Stimulated activated CD4-positive, alpha-beta T cell treated with anti-CD3 and anti-CD28 coated beads, Interleukin-2, amount 100 ng/mL, for 24 hours (primary cell): ENCODE results near the gene HOXB5.

Experiments used
- DNase-seq, 2 donors: peaks; one replicate each; pipeline ENCODE4 v3.0.0-alpha.2; 2020

Gene HOXB5

GRCh38 chr17:48628649-48629410 is 35.3 kb upstream of the HOXB5 start:
- DNase-seq = no peak

- DNase-seq = no peak
Measured at GRCh38 chr17:48627623-48628521, 34.3 kb upstream of the HOXB5 start.

GRCh38 chr17:48627118-48627597 is 33.6 kb upstream of the HOXB5 start:
- DNase-seq = no peak

- peak; percentile 55 to 56 for DNase-seq
Measured at GRCh38 chr17:48626245-48627117, 32.9 kb upstream of the HOXB5 start, which contains the start of gene HOXB9. TSS of gene HOXB9 (minus strand) at chr17:48626358. CDS start at chr17:48626269, 89 bp downstream.

- peak; percentile 55 to 58 for DNase-seq
Measured at GRCh38 chr17:48625495-48626244, 32.1 kb upstream of the HOXB5 start.

GRCh38 chr17:48624544-48625494 is 31.2 kb upstream of the HOXB5 start:
- no peak for DNase-seq

- DNase-seq = no peak
Measured at GRCh38 chr17:48624118-48624517, 30.5 kb upstream of the HOXB5 start.

GRCh38 chr17:48623583-48623982 is 30.0 kb upstream of the HOXB5 start:
- DNase-seq = no peak

GRCh38 chr17:48622857-48623256 is 29.3 kb upstream of the HOXB5 start:
- no peak for DNase-seq

- DNase-seq = no peak
Measured at GRCh38 chr17:48621410-48622392, 28.1 kb upstream of the HOXB5 start.

GRCh38 chr17:48620461-48621139 is 27.0 kb upstream of the HOXB5 start:
- no peak for DNase-seq

GRCh38 chr17:48619826-48620449 is 26.4 kb upstream of the HOXB5 start:
- no peak for DNase-seq

GRCh38 chr17:48618256-48618896 is 24.8 kb upstream of the HOXB5 start:
- DNase-seq = peak; percentile 87 to 88

GRCh38 chr17:48617471-48618255 is 24.1 kb upstream of the HOXB5 start:
- no peak for DNase-seq

GRCh38 chr17:48616717-48617470 is 23.3 kb upstream of the HOXB5 start:
- DNase-seq = no peak
